ENCODE measurements around the gene SRBD1.

SRBD1 gene

DNA sequence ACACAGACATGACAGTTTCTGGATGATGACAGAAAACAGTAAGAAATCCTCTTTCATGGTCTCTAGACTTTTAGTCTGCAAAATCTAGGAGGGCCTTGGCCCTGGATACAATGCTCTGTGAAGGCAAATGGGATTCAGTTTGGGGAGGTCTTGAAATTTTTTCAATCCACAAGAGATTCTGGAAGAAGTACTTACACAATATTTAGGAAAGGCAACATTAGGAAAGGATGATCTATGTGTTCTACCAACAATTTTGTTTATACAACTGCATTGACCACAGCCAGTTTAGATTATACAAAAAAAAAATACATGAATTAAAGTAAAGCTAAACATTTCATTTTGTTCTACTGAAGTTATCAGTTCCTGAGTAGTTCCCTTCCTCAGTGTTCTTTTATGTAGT is 208.0 kb downstream of the SRBD1 start:
- Histone ChIP-seq H3K4me3 (no peak overlapping the region), H4K20me1 (no peaks in the 10 kb centered on the region), H3K27me3 (no peaks in the 10 kb centered on the region), H3K9ac (no peak overlapping the region), H3K9me3 (replicated peaks in 1 of 11) (no peaks in the 10 kb centered on the region), H3K36me3 (peaks cover 0 to 16% (median 0%) of the 10 kb centered on the region in 11 experiments; a peak in 3 of 22 replicates), H3K27ac (no peak overlapping the region), H3K4me1 (no peaks in the 10 kb centered on the region), H3K4me2 (no peak overlapping the region)
- no peak for TF ChIP-seq Cebpa-rat (IDR thresholded peaks at IDR 0.05)

DNA sequence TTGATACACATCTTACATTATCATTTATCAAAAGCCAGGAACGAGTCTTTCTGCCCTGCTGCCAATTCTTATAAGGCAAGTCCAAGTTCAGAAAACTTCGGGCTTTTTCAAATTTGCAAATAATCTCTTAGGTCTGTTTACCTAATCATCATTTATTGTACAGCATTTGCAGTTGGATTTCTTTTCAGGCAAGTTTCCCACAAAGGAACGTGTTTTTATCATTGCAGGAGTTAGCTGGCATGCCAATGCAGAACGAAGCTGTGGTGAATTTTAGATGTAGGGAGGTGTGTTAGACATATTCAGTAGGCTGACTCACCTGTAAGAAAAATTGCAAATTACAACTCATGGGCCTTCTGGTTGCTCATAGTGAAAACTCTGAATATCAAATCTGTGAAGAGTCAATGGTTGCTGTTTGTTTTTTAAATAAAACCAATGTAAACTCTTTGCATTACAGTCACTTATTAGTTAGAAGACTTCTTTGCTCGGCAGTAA is 209.6 kb downstream of the SRBD1 start:
- peaks cover 0 to 16% (median 0%) of the 10 kb centered on the region in 11 experiments; a peak in 3 of 22 replicates for H3K36me3 ChIP-seq
- H3K27ac ChIP-seq = no peak overlapping the region
- H3K9me3 ChIP-seq (replicated peaks in 1 of 11) = no peaks in the 10 kb centered on the region
- H3K27me3 ChIP-seq = no peaks in the 10 kb centered on the region
- no peaks in the 10 kb centered on the region for H3K4me1 ChIP-seq
- no peaks in the 10 kb centered on the region for H4K20me1 ChIP-seq
- no peak for TF ChIP-seq Cebpa-rat (IDR thresholded peaks at IDR 0.05)
- H3K4me3 ChIP-seq = no peak overlapping the region
- no peak overlapping the region for H3K4me2 ChIP-seq
- no peak overlapping the region for H3K9ac ChIP-seq

DNA sequence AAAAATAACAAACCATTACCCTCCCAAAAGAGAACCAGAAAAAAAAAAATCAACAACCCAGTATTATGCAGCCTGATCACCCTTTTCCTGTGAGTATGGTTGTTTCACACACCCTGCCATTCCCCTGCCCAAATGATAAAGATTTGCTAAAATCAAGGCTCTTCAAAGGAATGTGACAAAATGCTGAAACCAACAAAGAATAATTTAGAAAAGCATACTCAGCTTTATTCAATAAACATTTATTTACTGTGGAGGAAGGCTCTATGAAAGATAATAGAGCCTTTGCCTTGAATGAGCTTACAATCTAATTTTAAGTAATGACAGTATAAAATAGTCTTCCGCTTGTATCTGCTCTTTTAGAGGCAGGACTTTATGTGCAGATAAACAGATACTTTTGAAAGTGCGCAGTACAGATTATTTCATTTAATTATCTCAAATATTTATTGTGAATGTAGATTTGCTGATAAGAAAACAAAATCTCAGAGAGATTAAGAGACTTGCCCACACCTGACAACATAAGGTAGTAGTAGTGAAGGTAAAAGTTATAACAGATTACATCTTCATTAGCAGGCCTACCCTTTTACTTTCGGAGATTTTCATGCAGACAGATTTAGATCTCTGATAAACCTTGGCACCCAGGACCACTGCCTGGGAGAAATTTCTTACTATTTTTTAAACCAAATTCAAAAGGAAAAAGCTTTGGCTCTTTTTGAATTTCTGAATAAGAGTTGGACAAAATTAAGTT is 211.9 kb downstream of the SRBD1 start:
- H4K20me1 ChIP-seq = no peaks in the 10 kb centered on the region
- peaks cover 0 to 16% (median 0%) of the 10 kb centered on the region in 11 experiments; a peak in 3 of 22 replicates for H3K36me3 ChIP-seq
- no peak overlapping the region for H3K4me3 ChIP-seq
- no peak for TF ChIP-seq Cebpa-rat (IDR thresholded peaks at IDR 0.05)
- H3K27ac ChIP-seq = no peak overlapping the region
- no peak overlapping the region for H3K4me2 ChIP-seq
- no peaks in the 10 kb centered on the region for H3K4me1 ChIP-seq
- no peak overlapping the region for H3K9ac ChIP-seq
- no peaks in the 10 kb centered on the region for H3K9me3 ChIP-seq (replicated peaks in 1 of 11)
- no peaks in the 10 kb centered on the region for H3K27me3 ChIP-seq

DNA sequence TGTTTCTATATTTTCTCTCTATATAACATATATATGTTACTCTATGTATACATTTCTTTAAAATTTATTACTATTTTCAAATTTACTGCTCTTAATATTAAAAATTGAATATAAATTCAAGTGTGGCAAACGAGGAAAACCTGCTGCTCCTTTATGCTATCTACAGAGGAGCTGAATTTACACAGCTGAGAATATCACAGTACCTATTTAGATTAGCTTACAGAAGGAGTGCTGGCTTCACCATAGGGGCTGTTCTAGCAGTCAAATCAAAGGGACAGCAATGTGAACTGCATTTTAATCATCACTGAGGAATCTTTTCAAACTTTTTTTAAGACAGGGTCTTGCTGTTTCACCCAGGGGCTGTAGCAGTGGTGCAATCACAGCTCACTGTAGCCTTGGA is 213.8 kb downstream of the SRBD1 start:
- no peak overlapping the region for H3K4me3 ChIP-seq
- no peaks in the 10 kb centered on the region for H3K4me1 ChIP-seq
- no peak overlapping the region for H3K4me2 ChIP-seq
- H3K36me3 ChIP-seq = peaks cover 0 to 26% (median 6%) of the 10 kb centered on the region in 11 experiments; a peak in 8 of 22 replicates
- H4K20me1 ChIP-seq = no peaks in the 10 kb centered on the region
- no peaks in the 10 kb centered on the region for H3K9me3 ChIP-seq (replicated peaks in 1 of 11)
- H3K27ac ChIP-seq = no peak overlapping the region
- H3K27me3 ChIP-seq = no peaks in the 10 kb centered on the region
- no peak for TF ChIP-seq Cebpa-rat (IDR thresholded peaks at IDR 0.05)
- H3K9ac ChIP-seq = no peak overlapping the region

DNA sequence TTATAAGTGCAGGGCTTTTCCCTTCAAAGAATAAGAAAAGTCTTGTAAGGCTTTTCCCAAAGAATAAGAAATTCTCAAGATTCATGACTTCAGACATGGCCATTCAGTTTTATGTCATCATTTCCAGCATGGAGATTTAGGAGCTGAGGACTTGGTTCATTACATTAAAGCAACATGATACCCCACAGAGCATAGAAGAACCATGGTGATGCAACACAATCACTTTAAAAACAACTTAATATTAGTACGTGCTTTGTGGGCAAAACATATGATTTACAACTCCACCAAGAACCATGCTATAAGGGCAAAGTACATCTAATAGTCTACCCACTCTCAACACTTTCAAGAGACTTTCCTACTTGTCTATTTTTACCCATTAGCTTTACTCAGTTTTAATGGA is 214.4 kb downstream of the SRBD1 start:
- no peak overlapping the region for H3K4me2 ChIP-seq
- no peak for TF ChIP-seq Cebpa-rat (IDR thresholded peaks at IDR 0.05)
- H3K27ac ChIP-seq = no peak overlapping the region
- no peaks in the 10 kb centered on the region for H3K9me3 ChIP-seq (replicated peaks in 1 of 11)
- no peak overlapping the region for H3K9ac ChIP-seq
- no peaks in the 10 kb centered on the region for H3K27me3 ChIP-seq
- peaks cover 0 to 29% (median 6%) of the 10 kb centered on the region in 11 experiments; a peak in 10 of 22 replicates for H3K36me3 ChIP-seq
- no peaks in the 10 kb centered on the region for H4K20me1 ChIP-seq
- H3K4me1 ChIP-seq = no peaks in the 10 kb centered on the region
- H3K4me3 ChIP-seq = no peak overlapping the region

DNA sequence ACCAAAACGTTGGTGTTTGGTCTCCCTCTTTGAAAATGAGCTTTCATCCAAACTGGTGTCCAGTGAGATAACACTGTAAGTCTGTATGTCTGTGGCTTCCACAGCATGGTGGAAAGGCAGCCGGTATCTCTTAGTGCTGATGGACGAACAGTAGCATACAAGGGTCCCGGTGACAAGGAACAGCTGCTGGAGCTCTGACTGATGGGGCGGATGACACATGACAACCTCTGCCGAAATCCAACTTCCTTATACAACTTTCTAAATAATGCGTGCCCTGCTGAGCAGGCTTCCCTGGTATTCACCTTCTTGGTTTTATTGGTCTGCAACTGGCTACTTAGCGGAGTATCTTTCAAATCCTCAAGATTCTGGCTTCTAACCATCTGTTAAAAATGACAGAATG is 216.2 kb downstream of the SRBD1 start:
- Histone ChIP-seq H4K20me1 (no peaks in the 10 kb centered on the region), H3K36me3 (peaks cover 0 to 30% (median 6%) of the 10 kb centered on the region in 11 experiments; a peak in 10 of 22 replicates), H3K27me3 (no peaks in the 10 kb centered on the region), H3K9me3 (replicated peaks in 1 of 11) (no peaks in the 10 kb centered on the region), H3K4me3 (no peak overlapping the region), H3K9ac (no peak overlapping the region), H3K4me2 (no peak overlapping the region), H3K27ac (no peak overlapping the region), H3K4me1 (no peaks in the 10 kb centered on the region)
- no peak for TF ChIP-seq Cebpa-rat (IDR thresholded peaks at IDR 0.05)

DNA sequence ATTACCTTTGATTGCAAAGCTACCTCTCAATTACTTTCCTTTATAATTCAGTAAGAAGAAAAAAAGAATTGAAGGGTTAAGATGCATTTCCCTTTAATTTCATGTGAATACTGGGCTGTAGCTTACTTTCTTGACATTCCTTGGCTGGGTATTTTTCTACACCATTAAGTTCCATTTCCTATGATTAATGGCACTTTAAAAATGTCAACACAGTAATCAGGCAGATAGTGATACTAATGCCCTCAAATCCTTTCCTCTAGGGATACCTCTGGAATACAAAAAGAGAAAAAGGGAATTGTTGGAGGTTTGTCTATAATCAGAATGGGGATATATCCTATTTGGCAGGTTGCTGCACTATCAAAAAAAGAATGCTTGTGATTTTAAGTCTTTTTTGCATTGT is 216.9 kb downstream of the SRBD1 start:
- no peaks in the 10 kb centered on the region; a peak in 1 of 22 replicates for H3K9me3 ChIP-seq (replicated peaks in 1 of 11)
- H4K20me1 ChIP-seq = no peaks in the 10 kb centered on the region
- no peak for TF ChIP-seq Cebpa-rat (IDR thresholded peaks at IDR 0.05)
- H3K36me3 ChIP-seq = peaks cover 2 to 35% (median 11%) of the 10 kb centered on the region in 11 experiments; a peak in 15 of 22 replicates
- H3K27me3 ChIP-seq = no peaks in the 10 kb centered on the region
- no peaks in the 10 kb centered on the region for H3K4me1 ChIP-seq
- no peak overlapping the region for H3K9ac ChIP-seq
- H3K27ac ChIP-seq = no peak overlapping the region
- H3K4me3 ChIP-seq = no peak overlapping the region
- no peak overlapping the region for H3K4me2 ChIP-seq

DNA sequence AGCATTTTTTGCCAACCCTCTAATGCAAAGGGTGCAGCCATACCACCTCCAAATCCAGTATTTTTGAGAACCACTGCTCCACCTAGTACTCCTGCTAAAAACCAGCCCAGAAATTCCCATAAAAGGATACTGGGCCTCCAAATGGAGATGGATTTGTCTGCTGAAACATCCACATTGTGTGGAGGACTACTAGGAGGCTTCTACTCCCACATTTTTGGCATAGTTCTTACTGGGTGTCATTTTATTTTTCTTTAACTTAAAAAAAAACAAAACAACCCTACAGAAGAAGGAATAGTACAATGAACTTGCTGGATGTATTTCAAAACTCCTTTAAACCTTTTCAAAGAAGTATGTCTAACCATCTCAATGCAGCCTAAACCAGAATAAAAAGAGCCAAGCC is 219.2 kb downstream of the SRBD1 start:
- H3K4me2 ChIP-seq = no peak overlapping the region
- no peak overlapping the region for H3K27ac ChIP-seq
- no peaks in the 10 kb centered on the region for H3K27me3 ChIP-seq
- H4K20me1 ChIP-seq = no peaks in the 10 kb centered on the region
- TF ChIP-seq Cebpa-rat (IDR thresholded peaks at IDR 0.05) = no peak
- H3K4me1 ChIP-seq = no peaks in the 10 kb centered on the region
- H3K36me3 ChIP-seq = peaks cover 11 to 57% (median 29%) of the 10 kb centered on the region in 11 experiments; a peak in 20 of 22 replicates
- no peak overlapping the region for H3K9ac ChIP-seq
- no peak overlapping the region for H3K4me3 ChIP-seq
- no peaks in the 10 kb centered on the region; a peak in 1 of 22 replicates for H3K9me3 ChIP-seq (replicated peaks in 1 of 11)

DNA sequence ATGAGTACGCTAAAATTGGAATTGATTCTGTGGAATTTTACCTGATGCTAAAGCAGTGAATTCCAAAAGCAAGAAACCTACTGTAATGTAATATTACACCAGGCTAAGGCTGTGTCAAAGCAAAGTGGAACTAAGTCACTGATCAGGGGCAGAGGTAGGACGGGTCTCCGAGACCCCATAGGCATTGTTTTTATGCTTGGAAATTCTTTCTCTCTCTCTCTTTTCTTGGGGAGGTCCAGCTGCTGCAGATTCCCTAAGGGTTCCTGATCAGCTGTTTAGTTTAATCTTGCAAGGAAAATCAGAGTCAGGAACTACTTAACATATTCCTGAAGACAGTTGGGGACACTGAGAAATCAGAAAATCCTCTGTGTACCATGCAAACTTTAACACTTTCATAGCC is 220.2 kb downstream of the SRBD1 start:
- H3K4me2 ChIP-seq = no peak overlapping the region
- H4K20me1 ChIP-seq = no peaks in the 10 kb centered on the region
- H3K27ac ChIP-seq = no peak overlapping the region
- no peaks in the 10 kb centered on the region for H3K27me3 ChIP-seq
- H3K4me3 ChIP-seq = no peak overlapping the region
- H3K9ac ChIP-seq = no peak overlapping the region
- H3K4me1 ChIP-seq = no peaks in the 10 kb centered on the region
- H3K9me3 ChIP-seq (replicated peaks in 1 of 11) = no peaks in the 10 kb centered on the region; a peak in 1 of 22 replicates
- TF ChIP-seq Cebpa-rat (IDR thresholded peaks at IDR 0.05) = no peak
- peaks cover 11 to 65% (median 29%) of the 10 kb centered on the region in 11 experiments; a peak in 20 of 22 replicates for H3K36me3 ChIP-seq

DNA sequence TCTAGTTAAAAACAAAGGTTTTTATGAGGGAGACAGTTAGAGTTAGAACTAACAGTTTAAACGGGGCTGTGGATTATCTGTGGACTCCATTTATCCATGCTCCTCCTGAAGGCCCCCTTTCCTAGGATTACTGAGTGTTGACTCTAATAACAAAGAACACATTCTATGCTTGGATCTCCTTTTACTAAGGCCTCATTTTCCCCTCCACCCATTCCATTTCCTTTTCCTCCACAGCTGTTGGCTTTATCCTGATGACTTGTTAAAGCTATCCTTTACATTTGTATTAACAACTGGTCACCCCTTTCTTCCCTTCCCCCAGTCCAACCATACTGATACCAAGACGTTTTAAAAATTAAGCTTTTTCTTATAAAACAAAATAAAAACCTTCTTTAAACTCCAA is 220.6 kb downstream of the SRBD1 start:
- Histone ChIP-seq H3K36me3 (peaks cover 11 to 65% (median 29%) of the 10 kb centered on the region in 11 experiments; a peak in 20 of 22 replicates), H3K9me3 (replicated peaks in 1 of 11) (no peaks in the 10 kb centered on the region; a peak in 1 of 22 replicates), H3K27ac (no peak overlapping the region), H3K27me3 (no peaks in the 10 kb centered on the region), H3K4me3 (no peak overlapping the region), H3K9ac (no peak overlapping the region), H3K4me2 (no peak overlapping the region), H3K4me1 (no peaks in the 10 kb centered on the region), H4K20me1 (no peaks in the 10 kb centered on the region)
- TF ChIP-seq Cebpa-rat (IDR thresholded peaks at IDR 0.05) = no peak
